ENCODE measurements around the gene DNAI1. TPM values are rescaled to one million over a fixed set of nuclear protein-coding genes. Genes with fewer than 3 reads are reported as not detected.

DNAI1 gene
- total RNA-seq, 1 experiment from 2014 or later, result not detected

DNA sequence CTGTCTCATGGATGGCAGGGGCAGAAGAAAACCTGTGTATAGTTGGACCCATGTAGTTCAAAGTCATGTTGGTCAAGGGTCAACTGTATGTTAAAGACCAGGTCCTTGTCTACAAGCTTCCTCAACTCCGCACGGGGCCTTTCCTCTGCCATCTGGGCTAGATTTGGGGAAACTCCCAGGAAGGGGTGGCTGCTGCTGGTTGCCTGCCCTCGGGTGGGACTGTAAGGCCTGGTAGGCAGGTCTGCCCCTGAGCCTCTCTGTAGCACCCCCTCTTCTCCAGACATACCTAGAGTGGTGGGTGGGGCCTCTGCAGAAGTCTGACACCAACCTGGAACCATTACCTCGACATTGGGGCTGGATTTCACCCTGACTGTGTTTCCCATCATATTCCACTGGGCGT lies 49.0 kb downstream of the DNAI1 start:
- intact Hi-C loops (cut with micrococcal nuclease), result no loop called here
- CTCF ChIA-PET, result no interaction called here
- BruUV-seq (replicated peaks), result no TSS peak

DNA sequence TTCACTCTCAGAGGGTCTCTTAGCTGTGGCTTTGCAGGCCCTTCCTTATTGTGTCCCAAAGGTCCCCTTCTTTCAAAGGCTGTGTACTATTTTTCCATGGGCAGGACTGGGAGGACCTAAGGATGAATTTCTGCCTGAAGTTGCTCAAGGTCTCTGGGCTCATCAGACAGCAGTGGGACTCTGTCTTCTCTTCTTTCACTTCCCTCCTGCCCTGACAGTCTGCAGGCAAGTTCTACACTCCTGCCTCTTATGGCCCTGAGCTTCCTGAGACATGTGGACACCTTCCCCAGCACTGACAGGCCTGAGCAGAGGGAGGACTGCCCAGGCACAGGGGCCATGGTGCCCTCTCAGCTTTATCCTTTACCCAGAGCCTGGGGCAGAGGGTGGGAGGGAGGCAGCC lies 49.4 kb downstream of the DNAI1 start:
- intact Hi-C loops (cut with micrococcal nuclease), result no loop called here
- DNase-seq, result no peak
- TF ChIP-seq EZH2phosphoT487 (IDR thresholded peaks at IDR 0.05; ENCODE audit: borderline replicate concordance, low read length), result no peak
- no peak for TF ChIP-seq EZH2 (IDR thresholded peaks at IDR 0.05; ENCODE audit: low read length, unreplicated experiment)
- no peak for TF ChIP-seq CTCF (conservative IDR thresholded peaks at IDR 0.05; ENCODE audit: low read depth, low read length)
- no peaks in the 10 kb centered on the region for H3K9me3 ChIP-seq (ENCODE audit: low read length)
- H4K20me1 ChIP-seq (ENCODE audit: low read length), result no peaks in the 10 kb centered on the region
- ChIA-PET POLR2A (ENCODE audit: unreplicated experiment) (no interaction called here), CTCF (no interaction called here)
- no peak overlapping the region for H3K4me2 ChIP-seq (ENCODE audit: low read length)
- H3K9me2 ChIP-seq (replicated peaks; ENCODE audit: low read length), result no peaks in the 10 kb centered on the region
- peaks cover 14% of the 10 kb centered on the region for H3K4me1 ChIP-seq (ENCODE audit: insufficient read depth, low read length)
- no peaks in the 10 kb centered on the region for H3K27me3 ChIP-seq (ENCODE audit: low read length)
- H3F3A ChIP-seq (ENCODE audit: low read length, unreplicated experiment), result no peaks in the 10 kb centered on the region
- BruUV-seq (replicated peaks), result no TSS peak
- no peaks in the 10 kb centered on the region for H3K36me3 ChIP-seq (ENCODE audit: low read depth, low read length)
- H3K27ac ChIP-seq (ENCODE audit: low read length), result no peak overlapping the region
- no peak overlapping the region for H2AFZ ChIP-seq (ENCODE audit: low read length)
- no peak for ATAC-seq
- no peak overlapping the region for H3K4me3 ChIP-seq (ENCODE audit: low read length)
- no peak overlapping the region for H3K9ac ChIP-seq (ENCODE audit: low read length)
- no peaks in the 10 kb centered on the region for H3K79me2 ChIP-seq (ENCODE audit: low read length)

More for the DNA sequence above, 49.0 kb downstream of the DNAI1 start:
- H3K27me3 ChIP-seq (ENCODE audit: low read length), result no peaks in the 10 kb centered on the region
- H3F3A ChIP-seq (ENCODE audit: low read length, unreplicated experiment), result no peaks in the 10 kb centered on the region
- H3K4me2 ChIP-seq (ENCODE audit: low read length), result no peak overlapping the region
- no peak for DNase-seq
- H3K4me1 ChIP-seq (ENCODE audit: insufficient read depth, low read length), result peaks cover 18% of the 10 kb centered on the region
- POLR2A ChIA-PET (ENCODE audit: unreplicated experiment), result no interaction called here
- H2AFZ ChIP-seq (ENCODE audit: low read length), result no peak overlapping the region
- H3K36me3 ChIP-seq (ENCODE audit: low read depth, low read length), result no peaks in the 10 kb centered on the region
- no peak overlapping the region for H3K4me3 ChIP-seq (ENCODE audit: low read length)
- no peak for TF ChIP-seq CTCF (conservative IDR thresholded peaks at IDR 0.05; ENCODE audit: low read depth, low read length)
- no peak for TF ChIP-seq EZH2phosphoT487 (IDR thresholded peaks at IDR 0.05; ENCODE audit: borderline replicate concordance, low read length)
- TF ChIP-seq EZH2 (IDR thresholded peaks at IDR 0.05; ENCODE audit: low read length, unreplicated experiment), result no peak
- ATAC-seq, result no peak
- no peak overlapping the region for H3K27ac ChIP-seq (ENCODE audit: low read length)
- H3K9me2 ChIP-seq (replicated peaks; ENCODE audit: low read length), result no peaks in the 10 kb centered on the region
- H3K79me2 ChIP-seq (ENCODE audit: low read length), result no peaks in the 10 kb centered on the region
- no peaks in the 10 kb centered on the region for H3K9me3 ChIP-seq (ENCODE audit: low read length)
- no peak overlapping the region for H3K9ac ChIP-seq (ENCODE audit: low read length)
- 0 out of 2 replicates have a peak, but pooled peaks cover 4% of the 10 kb centered on the region for H4K20me1 ChIP-seq (ENCODE audit: low read length)

DNA sequence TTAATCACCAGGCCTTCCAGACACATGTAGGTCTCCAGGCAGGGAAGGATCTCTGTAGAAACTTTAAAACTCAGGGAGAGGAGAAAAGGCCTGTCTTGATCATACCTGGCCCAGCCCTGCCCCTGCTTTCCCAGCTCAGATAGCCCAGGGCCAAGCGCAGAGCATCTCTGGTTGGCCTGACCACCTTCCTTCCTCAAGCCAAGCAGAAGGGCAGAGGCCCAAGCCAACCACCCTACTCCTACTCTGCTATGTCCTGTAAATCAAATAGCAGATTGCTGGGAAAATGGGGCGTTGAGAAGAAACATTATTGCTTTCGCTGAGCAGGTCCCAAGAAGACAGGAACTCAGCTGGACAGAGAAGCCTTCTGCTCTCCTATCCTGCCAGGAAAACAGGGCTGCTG lies 49.9 kb downstream of the DNAI1 start:
- Histone ChIP-seq H3K9me2 (replicated peaks; ENCODE audit: low read length) (no peaks in the 10 kb centered on the region), H3K9ac (ENCODE audit: low read length) (no peak overlapping the region), H4K20me1 (ENCODE audit: low read length) (no peaks in the 10 kb centered on the region), H3K4me2 (ENCODE audit: low read length) (no peak overlapping the region), H3K36me3 (ENCODE audit: low read depth, low read length) (no peaks in the 10 kb centered on the region), H3K4me3 (ENCODE audit: low read length) (no peak overlapping the region), H3K27me3 (ENCODE audit: low read length) (no peaks in the 10 kb centered on the region), H2AFZ (ENCODE audit: low read length) (no peak overlapping the region), H3K27ac (ENCODE audit: low read length) (no peak overlapping the region), H3F3A (ENCODE audit: low read length, unreplicated experiment) (no peaks in the 10 kb centered on the region), H3K4me1 (ENCODE audit: insufficient read depth, low read length) (peaks cover 9% of the 10 kb centered on the region), H3K79me2 (ENCODE audit: low read length) (no peaks in the 10 kb centered on the region), H3K9me3 (ENCODE audit: low read length) (no peaks in the 10 kb centered on the region)
- DNase-seq (no peak), ATAC-seq (no peak)
- CTCF ChIA-PET, result no interaction called here
- POLR2A ChIA-PET (ENCODE audit: unreplicated experiment), result no interaction called here
- no peak for TF ChIP-seq EZH2phosphoT487 (IDR thresholded peaks at IDR 0.05; ENCODE audit: borderline replicate concordance, low read length)
- TF ChIP-seq EZH2 (IDR thresholded peaks at IDR 0.05; ENCODE audit: low read length, unreplicated experiment), result no peak
- TF ChIP-seq CTCF (conservative IDR thresholded peaks at IDR 0.05; ENCODE audit: low read depth, low read length), result no peak
- BruUV-seq (replicated peaks), result no TSS peak
- intact Hi-C loops (cut with micrococcal nuclease), result no loop called here

Data from PC-3 (cell line).